ENCODE measurements around the gene SLC25A43. TPM values are rescaled to one million over a fixed set of nuclear protein-coding genes. Genes with fewer than 3 reads are reported as not detected.

SLC25A43 gene
- total and polyA plus RNA-seq, 2 of the 8 experiments (the other 6 are each of a cell fraction or from before 2014, with no cell fraction given) = 3.1 to 5.8 TPM

DNA sequence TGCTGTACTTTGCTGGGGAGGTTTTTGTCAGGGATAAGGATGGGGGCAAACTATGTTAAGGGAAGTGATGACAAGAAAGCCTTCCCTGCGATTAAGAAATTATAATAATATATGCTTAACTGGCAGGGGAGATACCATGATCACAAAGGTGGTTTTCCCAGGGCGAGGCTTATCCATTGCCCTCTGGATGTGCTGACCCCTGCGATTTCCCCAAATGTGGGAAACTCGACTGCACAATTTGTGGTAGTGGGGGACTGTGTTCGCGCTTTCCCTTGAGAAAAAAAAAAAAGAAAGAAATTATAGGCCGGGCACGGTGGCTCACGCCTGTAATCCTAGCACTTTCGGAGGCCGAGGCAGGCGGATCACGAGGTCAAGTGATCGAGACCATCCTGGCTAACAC is 24.5 kb downstream of the SLC25A43 start (continued):
- TF ChIP-seq, protein P1, sequence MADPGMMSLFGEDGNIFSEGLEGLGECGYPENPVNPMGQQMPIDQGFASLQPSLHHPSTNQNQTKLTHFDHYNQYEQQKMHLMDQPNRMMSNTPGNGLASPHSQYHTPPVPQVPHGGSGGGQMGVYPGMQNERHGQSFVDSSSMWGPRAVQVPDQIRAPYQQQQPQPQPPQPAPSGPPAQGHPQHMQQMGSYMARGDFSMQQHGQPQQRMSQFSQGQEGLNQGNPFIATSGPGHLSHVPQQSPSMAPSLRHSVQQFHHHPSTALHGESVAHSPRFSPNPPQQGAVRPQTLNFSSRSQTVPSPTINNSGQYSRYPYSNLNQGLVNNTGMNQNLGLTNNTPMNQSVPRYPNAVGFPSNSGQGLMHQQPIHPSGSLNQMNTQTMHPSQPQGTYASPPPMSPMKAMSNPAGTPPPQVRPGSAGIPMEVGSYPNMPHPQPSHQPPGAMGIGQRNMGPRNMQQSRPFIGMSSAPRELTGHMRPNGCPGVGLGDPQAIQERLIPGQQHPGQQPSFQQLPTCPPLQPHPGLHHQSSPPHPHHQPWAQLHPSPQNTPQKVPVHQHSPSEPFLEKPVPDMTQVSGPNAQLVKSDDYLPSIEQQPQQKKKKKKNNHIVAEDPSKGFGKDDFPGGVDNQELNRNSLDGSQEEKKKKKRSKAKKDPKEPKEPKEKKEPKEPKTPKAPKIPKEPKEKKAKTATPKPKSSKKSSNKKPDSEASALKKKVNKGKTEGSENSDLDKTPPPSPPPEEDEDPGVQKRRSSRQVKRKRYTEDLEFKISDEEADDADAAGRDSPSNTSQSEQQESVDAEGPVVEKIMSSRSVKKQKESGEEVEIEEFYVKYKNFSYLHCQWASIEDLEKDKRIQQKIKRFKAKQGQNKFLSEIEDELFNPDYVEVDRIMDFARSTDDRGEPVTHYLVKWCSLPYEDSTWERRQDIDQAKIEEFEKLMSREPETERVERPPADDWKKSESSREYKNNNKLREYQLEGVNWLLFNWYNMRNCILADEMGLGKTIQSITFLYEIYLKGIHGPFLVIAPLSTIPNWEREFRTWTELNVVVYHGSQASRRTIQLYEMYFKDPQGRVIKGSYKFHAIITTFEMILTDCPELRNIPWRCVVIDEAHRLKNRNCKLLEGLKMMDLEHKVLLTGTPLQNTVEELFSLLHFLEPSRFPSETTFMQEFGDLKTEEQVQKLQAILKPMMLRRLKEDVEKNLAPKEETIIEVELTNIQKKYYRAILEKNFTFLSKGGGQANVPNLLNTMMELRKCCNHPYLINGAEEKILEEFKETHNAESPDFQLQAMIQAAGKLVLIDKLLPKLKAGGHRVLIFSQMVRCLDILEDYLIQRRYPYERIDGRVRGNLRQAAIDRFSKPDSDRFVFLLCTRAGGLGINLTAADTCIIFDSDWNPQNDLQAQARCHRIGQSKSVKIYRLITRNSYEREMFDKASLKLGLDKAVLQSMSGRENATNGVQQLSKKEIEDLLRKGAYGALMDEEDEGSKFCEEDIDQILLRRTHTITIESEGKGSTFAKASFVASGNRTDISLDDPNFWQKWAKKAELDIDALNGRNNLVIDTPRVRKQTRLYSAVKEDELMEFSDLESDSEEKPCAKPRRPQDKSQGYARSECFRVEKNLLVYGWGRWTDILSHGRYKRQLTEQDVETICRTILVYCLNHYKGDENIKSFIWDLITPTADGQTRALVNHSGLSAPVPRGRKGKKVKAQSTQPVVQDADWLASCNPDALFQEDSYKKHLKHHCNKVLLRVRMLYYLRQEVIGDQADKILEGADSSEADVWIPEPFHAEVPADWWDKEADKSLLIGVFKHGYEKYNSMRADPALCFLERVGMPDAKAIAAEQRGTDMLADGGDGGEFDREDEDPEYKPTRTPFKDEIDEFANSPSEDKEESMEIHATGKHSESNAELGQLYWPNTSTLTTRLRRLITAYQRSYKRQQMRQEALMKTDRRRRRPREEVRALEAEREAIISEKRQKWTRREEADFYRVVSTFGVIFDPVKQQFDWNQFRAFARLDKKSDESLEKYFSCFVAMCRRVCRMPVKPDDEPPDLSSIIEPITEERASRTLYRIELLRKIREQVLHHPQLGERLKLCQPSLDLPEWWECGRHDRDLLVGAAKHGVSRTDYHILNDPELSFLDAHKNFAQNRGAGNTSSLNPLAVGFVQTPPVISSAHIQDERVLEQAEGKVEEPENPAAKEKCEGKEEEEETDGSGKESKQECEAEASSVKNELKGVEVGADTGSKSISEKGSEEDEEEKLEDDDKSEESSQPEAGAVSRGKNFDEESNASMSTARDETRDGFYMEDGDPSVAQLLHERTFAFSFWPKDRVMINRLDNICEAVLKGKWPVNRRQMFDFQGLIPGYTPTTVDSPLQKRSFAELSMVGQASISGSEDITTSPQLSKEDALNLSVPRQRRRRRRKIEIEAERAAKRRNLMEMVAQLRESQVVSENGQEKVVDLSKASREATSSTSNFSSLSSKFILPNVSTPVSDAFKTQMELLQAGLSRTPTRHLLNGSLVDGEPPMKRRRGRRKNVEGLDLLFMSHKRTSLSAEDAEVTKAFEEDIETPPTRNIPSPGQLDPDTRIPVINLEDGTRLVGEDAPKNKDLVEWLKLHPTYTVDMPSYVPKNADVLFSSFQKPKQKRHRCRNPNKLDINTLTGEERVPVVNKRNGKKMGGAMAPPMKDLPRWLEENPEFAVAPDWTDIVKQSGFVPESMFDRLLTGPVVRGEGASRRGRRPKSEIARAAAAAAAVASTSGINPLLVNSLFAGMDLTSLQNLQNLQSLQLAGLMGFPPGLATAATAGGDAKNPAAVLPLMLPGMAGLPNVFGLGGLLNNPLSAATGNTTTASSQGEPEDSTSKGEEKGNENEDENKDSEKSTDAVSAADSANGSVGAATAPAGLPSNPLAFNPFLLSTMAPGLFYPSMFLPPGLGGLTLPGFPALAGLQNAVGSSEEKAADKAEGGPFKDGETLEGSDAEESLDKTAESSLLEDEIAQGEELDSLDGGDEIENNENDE (IDR thresholded peaks at IDR 0.05; ENCODE audit: insufficient replicate concordance, low read length) = no peak
- TF ChIP-seq RBBP5 (IDR thresholded peaks at IDR 0.05; ENCODE audit: borderline replicate concordance, low read depth, low read length) (no peak), SUZ12 (IDR thresholded peaks at IDR 0.05; ENCODE audit: low read length) (no peak), GABPA (IDR thresholded peaks at IDR 0.05; ENCODE audit: borderline replicate concordance, insufficient read depth, low read length) (no peak)
- TF ChIP-seq, protein P2, sequence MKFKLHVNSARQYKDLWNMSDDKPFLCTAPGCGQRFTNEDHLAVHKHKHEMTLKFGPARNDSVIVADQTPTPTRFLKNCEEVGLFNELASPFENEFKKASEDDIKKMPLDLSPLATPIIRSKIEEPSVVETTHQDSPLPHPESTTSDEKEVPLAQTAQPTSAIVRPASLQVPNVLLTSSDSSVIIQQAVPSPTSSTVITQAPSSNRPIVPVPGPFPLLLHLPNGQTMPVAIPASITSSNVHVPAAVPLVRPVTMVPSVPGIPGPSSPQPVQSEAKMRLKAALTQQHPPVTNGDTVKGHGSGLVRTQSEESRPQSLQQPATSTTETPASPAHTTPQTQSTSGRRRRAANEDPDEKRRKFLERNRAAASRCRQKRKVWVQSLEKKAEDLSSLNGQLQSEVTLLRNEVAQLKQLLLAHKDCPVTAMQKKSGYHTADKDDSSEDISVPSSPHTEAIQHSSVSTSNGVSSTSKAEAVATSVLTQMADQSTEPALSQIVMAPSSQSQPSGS (IDR thresholded peaks at IDR 0.05; ENCODE audit: low read length) = no peak
